Measurements from ENCODE around the gene VPS4A. TPM values are rescaled to one million over a fixed set of nuclear protein-coding genes. Genes with fewer than 3 reads are reported as not detected.

Gene VPS4A
- total RNA-seq, 1 donor from 2014 or later, result 24.5 TPM

- Histone ChIP-seq H3K27ac (no peak overlapping the region), H3K4me3 (no peak overlapping the region), H3K27me3 (ENCODE audit: low read depth) (no peaks in the 10 kb centered on the region), H3K9me3 (no peaks in the 10 kb centered on the region), H3K36me3 (peaks cover 32% of the 10 kb centered on the region), H3K4me1 (peaks cover 8% of the 10 kb centered on the region)
- DNase-seq, result no peak
- no peak for ATAC-seq
- TF ChIP-seq CTCF (IDR thresholded peaks at IDR 0.05), result no peak
- intact Hi-C loops (cut with DNase I), result no loop called here
Measured at GRCh38 chr16:69298261-69298660, 12.9 kb upstream of the VPS4A start.

- ATAC-seq (no peak), DNase-seq (no peak)
- intact Hi-C loops (cut with DNase I), result no loop called here
- no peaks in the 10 kb centered on the region for H3K9me3 ChIP-seq
- peaks cover 8% of the 10 kb centered on the region for H3K4me1 ChIP-seq
- no peaks in the 10 kb centered on the region for H3K27me3 ChIP-seq (ENCODE audit: low read depth)
- no peak overlapping the region for H3K27ac ChIP-seq
- H3K36me3 ChIP-seq, result peaks cover 47% of the 10 kb centered on the region
- H3K4me3 ChIP-seq, result no peak overlapping the region
- no peak for TF ChIP-seq CTCF (IDR thresholded peaks at IDR 0.05)
Measured at GRCh38 chr16:69301187-69301586, 10.0 kb upstream of the VPS4A start.

GRCh38 chr16:69301861-69302260, 9.3 kb upstream of the VPS4A start:
- ATAC-seq (no peak), DNase-seq (no peak)
- Histone ChIP-seq H3K4me3 (no peak overlapping the region), H3K4me1 (peaks cover 8% of the 10 kb centered on the region), H3K27ac (no peak overlapping the region), H3K27me3 (ENCODE audit: low read depth) (no peaks in the 10 kb centered on the region), H3K36me3 (peaks cover 47% of the 10 kb centered on the region), H3K9me3 (no peaks in the 10 kb centered on the region)
- no peak for TF ChIP-seq CTCF (IDR thresholded peaks at IDR 0.05)
- intact Hi-C loops (cut with DNase I), result no loop called here

GRCh38 chr16:69302301-69302700, 8.8 kb upstream of the VPS4A start:
- H3K4me3 ChIP-seq, result no peak overlapping the region
- H3K27ac ChIP-seq, result no peak overlapping the region
- no peak for TF ChIP-seq CTCF (IDR thresholded peaks at IDR 0.05)
- ATAC-seq (no peak), DNase-seq (no peak)
- intact Hi-C loops (cut with DNase I), result no loop called here
- no peaks in the 10 kb centered on the region for H3K27me3 ChIP-seq (ENCODE audit: low read depth)
- peaks cover 47% of the 10 kb centered on the region for H3K36me3 ChIP-seq
- peaks cover 8% of the 10 kb centered on the region for H3K4me1 ChIP-seq
- H3K9me3 ChIP-seq, result no peaks in the 10 kb centered on the region

GRCh38 chr16:69306031-69306430, 5.1 kb upstream of the VPS4A start:
- no peak for TF ChIP-seq CTCF (IDR thresholded peaks at IDR 0.05)
- Histone ChIP-seq H3K27ac (no peak overlapping the region), H3K4me3 (no peak overlapping the region), H3K4me1 (peaks cover 5% of the 10 kb centered on the region), H3K27me3 (ENCODE audit: low read depth) (no peaks in the 10 kb centered on the region), H3K36me3 (peaks cover 29% of the 10 kb centered on the region), H3K9me3 (no peaks in the 10 kb centered on the region)
- ATAC-seq (no peak), DNase-seq (no peak)
- intact Hi-C loops (cut with DNase I), result no loop called here

GRCh38 chr16:69307091-69307490, 4.1 kb upstream of the VPS4A start:
- peaks cover 9% of the 10 kb centered on the region for H3K4me1 ChIP-seq
- peaks cover 18% of the 10 kb centered on the region for H3K36me3 ChIP-seq
- no peak for DNase-seq
- H3K27me3 ChIP-seq (ENCODE audit: low read depth), result no peaks in the 10 kb centered on the region
- no peak overlapping the region for H3K27ac ChIP-seq
- ATAC-seq, result no peak
- TF ChIP-seq CTCF (IDR thresholded peaks at IDR 0.05), result no peak
- H3K4me3 ChIP-seq, result no peak overlapping the region
- no peaks in the 10 kb centered on the region for H3K9me3 ChIP-seq
- intact Hi-C loops (cut with DNase I), result no loop called here
